Activated CD8-positive, alpha-beta memory T cell treated with anti-CD3 and anti-CD28 coated beads for 24 hours (primary cell): ENCODE results near the gene KCNQ1.

ENCODE experiments used
- DNase-seq: peaks from one replicate; pipeline ENCODE4 v3.0.0-alpha.2; 2020

KCNQ1 gene

DNA sequence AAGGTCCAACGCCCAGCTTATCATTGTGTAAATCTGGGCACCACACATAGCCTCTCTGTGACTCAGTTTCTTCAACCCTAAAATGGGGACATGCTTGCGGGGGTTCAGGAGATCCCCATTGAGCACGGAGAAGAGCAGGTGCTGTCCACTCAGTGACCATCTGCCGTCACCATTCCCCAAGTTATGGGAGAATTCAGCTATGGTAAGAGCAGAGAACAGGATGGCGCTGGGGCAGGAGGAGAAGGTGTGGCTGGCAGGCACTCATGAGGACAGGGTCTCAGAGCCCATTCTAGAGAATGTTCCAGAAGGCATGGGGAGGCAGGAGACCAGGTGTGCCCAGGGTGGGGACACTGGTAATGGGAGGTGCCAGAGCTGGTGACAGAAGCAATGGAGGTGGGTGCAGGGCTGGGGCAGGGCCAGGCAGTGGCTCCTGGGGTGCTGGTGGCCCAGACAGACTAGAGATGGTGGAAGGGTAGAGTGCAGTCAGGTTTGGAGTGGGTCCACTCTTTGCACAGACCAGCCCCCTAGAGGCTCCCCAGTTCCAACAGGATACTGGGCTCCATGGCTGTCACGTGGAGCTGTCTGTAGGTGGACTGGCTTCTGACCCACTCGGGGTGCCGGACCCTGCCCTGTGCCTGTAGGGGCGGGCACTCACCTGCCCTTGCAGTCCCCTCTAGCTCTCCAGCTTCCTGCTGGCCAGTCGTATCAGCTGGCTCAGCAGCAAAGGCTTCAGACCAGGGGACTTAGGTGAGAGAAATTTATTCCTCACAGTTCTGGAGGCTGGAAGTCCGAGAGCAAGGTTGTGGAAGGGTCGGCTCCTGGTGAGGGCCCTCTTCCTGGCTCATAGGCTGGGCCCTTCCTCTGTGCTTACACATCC, 356.1 kb downstream of the KCNQ1 start:
- DNase-seq = no peak

DNA sequence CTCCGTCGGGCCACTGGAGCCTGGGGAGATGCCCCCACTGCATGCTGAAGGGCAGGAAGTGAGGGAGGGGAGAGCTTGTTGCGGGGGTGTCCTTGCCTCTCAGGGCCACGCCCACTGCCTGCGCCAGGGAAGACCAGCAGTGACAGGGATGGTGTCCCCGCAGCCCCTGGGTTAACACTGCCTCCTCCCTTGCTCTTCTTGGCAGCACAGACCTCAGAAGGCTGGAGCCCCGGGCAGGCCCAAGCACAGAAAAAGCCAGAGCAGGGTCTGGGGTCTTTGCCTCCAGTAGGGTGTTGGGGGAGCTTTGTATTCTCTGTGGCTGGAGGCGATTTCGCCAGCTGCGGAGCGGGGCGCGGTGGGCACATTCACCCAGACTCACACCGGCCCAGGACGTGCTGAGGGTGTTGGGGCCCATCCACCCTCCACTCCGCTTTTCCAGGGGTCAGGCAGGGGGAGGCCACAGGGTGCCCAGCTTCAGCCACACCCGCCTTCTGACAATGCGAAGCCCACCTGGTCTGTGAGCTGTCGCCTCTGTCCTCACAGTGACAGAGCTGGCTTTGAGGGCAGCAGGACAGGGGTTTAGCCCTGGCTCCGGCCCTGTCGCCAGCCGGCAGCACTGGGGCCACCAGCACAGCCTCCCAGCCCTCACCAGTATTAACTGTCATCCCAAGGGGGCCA, 357.0 kb downstream of the KCNQ1 start:
- no peak for DNase-seq

DNA sequence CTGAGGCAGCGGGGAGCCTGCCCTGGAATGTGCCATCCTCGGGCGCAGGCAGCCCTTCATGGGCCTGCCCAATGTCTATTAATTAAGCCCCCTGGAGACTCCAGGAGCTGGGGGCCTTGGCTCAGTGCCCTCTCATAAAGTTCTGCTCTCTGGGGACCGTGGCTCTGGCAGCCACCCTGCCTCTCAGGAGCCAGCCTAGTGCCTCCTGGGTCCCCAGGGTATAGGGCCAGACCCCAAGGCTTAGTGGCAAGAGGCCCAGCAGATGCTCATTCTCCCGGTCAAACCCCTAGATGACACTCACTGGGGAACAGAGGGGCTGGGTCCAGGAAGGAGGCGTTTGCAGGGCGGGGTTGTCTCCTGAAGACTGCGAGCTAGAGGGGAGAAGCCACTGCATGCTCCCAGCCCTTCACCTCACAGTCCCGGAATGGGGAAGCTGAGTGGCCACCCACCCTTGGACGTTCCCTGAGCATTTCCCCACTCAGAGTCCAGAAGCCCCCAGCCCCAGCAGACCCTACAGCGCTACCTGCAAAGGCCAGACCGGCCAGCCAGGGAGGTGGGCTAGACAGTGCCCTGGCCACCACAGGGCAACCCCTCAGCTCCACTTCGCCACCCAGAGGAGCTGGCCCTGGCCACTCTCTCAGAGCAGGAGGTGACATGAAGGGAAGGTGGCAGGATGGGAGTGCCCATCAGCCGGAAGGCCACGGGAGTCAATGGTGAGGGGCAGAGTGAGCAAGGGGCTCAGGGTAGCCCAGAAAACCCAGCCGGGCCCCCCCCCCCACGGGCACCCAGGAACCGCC, 357.8 kb downstream of the KCNQ1 start:
- DNase-seq = no peak

DNA sequence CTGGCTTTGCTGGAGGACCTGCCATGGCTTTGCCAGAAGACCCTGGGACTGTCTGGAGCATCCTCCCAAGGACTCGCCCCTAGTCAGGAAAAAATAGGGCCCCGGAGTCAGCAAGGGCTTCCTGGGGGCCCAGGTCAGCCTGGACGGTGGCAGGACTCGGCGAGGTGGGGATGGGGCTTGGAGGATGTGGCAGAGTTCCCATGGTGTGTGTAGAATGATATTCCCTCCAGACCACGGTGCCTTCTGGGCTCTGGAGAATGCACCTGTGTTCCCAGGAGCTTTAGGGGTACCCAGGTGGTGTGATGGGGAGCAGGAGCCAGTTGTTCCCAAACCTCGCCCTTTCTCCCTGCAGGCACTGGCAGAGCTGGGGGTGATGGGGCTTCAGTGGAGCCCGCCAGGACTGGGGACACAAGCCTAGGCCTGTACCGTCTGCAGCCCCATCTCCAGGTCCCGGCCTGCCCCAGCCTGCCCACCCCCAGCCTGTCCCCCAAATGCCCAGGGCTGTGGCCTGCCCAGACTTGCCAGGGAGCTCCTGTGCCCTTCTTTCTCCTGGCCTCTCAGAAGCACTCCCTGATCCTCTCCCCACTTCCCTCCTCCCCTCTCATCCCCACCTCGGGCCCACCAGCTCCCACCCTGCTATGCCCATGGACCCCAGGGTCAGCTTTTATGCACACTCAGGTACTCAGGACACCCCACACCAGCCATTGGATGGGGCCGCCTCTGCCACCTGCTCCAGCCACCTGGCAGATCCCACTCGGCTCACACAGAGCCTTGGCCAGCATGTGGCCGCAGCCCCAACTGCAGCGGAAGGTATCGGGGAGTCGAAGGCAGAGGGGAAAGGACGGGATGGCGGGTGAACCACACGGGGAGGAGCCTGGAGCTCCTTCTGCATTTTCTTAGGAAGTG, 358.6 kb downstream of the KCNQ1 start:
- DNase-seq = no peak

DNA sequence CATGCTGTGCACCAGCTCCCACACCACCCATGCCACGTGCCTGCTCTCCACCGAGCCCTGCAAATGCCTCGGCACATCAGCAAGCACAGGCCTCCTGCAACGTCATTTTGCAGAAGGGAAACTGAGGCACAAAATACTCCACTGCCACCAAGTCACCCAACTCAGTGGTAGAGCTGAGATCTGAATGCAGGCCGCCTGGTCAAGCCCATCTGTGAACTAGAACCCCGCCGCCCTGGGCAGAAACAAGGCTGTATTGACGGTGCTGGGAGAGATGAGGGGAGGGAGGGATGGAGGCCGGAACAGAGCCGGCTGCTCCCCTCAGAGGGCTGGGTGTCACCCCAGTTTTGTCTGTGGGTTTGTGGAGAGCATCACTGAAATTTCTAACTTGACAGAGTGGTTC, 359.4 kb downstream of the KCNQ1 start:
- DNase-seq = no peak

DNA sequence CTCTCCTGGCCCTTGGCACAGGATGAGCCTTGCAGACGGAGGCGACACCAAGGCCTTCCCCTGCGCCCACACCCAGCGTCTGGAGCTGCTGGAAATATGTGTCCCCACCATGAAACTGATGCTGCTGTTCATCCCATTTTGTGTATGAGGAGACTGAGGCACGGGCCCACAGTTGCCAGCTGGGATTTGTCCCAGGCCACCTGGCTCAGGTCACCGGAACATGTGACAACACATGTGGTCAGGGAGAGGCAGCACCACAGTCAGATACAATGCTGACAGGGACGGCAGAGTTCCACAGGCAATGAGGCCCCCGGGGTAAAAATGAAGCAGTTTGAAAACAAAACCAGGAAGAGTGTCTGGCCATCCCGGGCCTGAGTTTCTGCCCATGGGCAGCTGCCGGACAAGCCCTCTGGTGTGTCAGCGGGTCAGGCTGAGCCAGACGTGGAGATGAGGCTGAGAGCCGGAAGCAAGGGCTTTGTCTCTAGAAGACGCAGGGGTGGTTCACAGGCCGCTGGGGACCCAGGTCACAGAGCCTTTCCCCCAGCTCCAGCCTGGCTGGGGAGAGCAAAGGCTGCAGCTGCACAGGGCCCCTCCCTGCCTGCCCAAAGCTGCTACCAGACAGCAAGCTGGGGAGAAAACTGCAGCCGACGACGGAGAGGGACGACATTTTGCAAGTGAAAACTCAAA, 360.0 kb downstream of the KCNQ1 start:
- DNase-seq = no peak

DNA sequence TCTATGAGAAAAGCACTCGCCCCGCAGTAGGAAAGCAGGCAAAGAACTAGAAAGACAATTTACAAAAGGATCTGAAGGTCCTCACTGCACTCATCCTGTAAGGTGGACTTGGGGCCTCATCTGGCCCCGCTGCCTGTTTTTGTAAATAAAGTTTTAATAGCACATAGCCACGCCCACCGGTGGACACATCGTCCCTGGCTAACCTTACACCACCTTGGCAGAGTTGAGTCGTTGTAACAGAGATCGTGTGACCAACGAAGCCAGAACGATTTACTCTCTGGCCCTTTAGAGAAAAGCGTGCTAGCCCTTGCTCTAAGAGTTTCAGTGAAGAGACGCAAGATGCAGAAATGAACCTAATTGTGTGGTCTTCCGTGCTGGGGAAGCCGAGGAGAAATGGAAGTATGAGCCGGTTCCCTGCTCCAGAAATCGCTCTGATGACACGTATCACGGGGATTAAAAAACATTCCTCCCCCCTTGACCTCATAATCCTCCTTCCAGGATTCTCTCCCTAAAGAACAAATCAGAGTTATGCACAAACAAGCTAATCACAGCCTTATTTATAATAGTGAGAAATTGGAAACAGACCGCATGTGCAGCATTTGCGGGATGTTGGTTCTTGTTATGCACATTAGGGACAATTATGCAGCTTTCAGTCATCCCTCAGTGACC, 360.7 kb downstream of the KCNQ1 start:
- DNase-seq = no peak

DNA sequence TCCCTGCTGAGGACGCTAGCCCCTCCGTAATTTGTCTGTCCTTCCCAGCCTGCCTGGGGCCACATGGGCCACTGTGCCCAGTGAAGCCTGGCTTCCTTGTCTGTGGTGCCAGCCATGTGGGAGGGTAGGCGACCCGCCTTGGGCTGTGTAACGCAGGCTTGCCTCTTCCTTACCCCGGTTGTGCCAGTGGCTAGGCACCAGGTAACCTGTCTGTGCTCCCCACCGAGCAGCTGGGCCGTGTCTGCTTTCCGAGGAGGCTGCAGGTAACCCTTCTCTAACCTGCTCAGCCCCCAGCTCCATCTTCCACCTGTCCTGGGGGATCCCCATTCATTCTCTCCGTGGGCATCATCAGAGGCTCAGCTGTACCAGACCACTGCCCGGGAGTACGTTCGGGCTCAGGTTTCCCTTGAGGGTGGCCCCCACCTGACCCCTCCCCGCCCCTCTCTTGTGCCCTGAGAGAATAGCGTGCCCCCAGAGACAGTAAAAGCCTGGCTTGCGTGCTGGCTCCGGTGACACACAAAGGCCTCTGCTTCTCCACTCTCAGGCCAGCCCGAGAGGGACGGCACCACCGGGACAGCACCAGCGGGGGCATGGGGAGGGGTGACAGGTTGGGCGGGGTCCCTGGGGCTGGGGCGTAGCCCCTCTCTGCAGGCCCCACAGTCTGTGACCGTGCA, 361.7 kb downstream of the KCNQ1 start:
- no peak for DNase-seq

DNA sequence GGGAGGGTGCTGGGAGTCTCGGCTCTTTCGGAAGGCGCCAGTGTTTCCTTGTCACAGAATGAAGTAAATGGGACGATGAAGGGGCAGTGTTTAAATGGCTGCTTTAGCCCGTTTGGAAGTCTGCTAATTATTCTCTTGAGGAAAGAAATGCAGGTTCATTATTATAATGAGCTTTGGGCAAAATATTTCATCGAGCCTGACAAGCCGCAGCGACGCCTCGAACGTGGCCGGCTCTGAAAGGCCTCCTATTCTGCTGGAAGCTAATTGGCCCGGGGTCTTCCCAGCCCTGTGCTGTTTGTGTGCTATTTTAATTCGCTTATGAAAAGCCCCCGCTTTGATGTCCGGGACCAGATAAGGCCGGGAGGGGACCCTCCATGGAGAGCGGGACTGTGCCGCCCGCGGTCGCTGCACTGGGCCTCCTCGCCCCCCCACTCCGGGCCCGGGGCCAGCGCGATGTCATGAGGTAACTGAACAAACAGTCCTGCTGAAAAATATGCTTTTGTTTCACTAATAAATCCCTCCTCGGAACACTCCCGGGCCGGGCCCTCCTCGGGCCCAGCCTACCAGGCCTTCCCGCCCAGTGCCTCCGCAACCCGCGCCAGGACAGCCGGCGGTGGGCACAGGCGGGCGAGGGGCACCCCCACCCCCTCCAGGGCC, 362.3 kb downstream of the KCNQ1 start:
- no peak for DNase-seq

DNA sequence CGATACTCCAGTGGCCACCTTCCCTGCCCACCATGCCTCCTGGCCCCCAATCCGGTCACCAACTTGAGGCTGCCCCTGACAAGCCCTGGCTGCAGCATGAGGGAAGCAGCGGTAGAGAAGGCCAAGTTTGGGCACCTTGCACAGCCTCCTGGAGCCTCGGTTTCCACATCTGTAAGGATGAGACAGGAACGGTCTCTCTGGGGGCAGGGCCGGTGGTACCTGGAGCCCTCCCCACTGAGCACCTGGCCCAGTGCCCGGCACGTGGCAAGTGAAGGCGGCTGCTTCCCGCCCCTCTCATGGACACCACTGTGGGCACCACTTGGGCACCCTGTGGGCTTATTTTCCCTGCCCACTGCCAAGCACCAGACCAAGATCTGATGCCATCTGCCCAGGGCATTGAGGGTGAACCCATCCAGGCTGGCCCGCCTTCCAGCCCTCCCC, 363.0 kb downstream of the KCNQ1 start:
- no peak for DNase-seq

DNA sequence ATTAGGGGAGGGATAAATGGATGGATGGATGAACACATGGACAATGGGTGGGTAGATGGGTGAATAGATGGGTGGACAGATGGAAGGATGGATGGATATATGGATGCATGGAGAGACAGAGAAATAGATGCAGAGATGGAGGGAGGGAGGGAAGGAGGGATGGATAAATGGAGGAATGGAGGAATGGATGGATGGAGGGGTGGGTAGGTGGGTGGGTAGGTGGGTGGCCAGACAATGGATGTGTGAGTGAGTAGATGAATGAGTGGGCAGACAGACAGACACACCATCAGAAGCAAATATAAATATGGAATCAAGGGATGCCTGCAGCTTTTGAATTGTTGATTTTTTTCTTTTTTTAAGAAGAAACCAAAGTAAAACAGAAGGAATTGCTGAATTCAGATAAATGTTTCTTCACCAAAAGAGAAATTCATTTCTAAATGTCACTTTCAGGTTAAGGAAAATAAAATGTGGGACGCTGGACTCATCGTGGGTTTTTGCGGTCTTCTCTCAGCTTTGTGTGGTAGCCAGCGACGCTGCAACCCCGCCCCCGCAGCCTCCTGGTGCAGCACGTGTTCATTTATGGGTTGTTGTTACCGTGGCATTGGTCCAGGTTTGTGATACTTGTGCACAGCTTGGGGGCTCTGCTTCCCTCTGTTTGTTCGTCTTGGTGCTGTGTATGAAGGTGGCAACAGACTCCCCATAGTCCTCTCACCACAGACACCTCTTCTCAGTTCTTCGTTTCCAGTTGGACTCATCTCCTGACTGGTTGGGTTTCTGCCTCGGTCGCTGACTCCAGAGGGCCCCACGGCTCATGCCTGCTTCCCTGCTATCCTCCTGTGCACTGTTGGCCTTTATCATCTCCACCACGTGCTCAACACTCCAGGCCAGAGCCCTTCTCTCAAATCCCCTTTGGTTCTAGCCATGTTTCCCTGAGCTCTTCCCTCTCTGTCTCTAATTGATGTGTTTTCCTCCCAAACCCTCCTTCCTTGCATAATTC, 364.3 kb downstream of the KCNQ1 start:
- DNase-seq = no peak

DNA sequence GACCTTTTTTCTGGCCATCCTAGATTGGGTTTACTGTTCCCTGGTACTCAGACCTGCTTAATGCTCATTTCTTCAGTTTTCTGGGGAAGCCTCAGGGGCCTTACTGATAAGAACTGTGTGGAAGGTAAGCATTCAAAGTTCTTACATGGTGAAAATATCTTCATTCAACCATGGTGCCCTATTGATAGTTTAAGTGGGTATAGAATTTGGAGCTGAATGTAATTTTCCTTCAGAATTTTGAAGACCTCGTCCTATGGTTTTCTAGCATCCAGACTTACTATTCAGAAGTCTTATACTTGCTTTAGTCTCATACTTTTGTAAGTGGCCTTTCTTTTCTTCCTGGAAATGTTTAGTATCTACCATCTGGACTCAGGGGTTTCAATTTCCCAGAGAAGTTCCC, 365.0 kb downstream of the KCNQ1 start:
- DNase-seq = no peak

DNA sequence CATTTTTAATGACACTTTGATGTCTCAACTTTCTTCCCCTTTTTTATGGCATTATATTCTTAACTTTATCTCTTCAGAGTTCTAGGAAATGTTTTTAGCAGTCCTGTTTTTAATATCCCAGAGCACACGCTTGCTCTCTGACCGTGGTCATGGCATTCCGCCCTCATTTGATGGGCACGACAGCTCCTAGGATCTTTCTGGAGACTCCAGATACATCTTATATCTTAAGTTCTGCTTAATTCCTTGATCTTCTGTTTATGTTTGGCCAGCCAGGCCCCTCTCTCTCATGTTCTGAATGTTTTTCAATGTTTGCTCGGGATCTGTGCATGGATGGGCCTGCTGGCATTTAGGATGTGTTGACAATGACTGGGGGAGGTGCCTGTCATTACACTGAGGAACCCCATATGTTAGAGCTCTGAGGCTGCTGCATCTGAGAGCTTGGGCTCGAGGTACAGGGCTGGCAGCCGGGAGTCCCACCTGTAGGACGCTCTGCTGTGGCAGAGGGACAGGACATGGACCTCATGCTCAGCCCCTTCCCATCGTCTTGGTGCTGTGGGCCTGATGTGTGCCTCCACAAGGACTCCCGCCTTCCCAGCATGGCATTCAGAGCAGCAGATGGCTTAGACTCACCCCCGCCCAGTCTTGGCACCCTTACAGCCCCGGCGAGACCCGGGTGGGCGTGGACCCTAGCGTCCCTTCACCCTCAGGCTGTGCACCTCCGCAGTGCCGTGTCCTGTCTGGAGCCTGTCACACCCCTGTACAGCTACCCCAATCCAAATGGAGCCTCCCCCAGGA, 365.8 kb downstream of the KCNQ1 start:
- no peak for DNase-seq

DNA sequence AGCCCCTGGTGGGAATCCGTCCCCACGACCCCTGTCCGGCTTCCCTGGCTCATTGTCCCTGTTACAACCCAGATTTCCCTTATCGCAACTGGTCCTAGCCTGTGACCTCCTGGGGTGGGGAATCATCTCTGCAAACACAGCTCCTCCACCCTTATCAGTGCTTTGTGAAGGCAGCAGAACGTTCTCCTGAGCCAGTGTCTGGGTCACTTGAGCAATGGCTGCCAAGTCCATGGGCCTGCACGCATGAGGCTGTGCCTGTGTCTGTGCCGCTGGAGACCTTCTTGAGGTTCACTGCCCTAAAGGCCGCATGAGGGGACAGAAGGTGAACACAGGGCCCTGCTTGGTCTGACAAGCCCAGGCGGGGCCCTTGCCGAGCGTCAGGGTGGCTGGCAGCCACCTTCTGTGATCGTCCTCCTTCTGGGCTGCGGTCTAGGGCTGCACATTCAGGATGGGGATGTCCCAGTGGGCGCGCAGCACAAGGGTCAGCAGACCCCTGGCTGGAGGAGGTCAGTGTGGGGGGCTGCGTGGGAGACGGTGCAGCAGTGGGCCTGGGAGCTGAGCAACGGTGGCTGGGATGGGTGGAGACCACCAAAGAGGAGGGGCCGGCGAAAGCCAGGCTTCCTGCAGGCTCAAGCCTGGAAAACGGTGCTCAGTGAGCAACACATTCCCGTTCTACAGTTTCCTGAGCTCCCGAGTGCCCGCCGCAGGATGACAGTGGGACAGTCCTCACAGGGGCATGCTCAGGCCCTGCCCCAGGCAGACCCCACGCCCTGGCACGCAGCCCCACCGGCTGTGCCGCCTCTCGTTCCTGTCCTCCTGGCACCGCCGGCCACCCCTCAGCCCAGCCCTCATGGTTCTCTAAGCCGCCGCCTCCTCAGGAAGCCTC, 366.6 kb downstream of the KCNQ1 start:
- DNase-seq = no peak

DNA sequence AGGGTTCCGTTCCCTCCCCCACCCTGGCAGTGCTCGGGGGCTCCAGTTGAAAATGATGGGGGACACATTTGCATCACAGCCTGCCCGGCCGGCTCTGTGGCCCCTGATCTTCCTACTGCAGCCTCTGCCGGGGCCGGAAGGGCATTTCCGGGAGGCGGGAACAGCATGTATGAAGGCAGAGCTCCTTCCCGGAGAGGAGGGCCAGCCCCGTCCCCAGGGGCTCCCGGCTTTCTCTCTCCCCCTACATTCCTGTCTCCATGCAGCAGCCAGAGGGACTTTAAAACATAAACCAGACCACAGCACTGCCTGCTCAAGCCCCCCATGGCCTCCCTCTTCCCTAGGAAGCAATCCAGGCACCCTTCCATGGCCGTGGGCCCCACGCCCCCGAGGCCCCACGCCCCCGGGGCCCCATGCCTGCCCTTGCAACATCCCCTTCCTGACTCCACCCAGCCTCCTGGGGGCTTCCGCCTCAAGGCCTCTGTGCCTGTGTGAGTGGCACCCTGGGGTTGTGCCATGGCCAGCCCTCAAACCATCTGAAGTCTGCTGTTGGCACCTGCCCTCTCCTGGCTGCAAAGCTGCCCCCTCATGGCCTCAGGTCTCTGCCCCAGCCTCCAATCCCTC, 367.7 kb downstream of the KCNQ1 start:
- no peak for DNase-seq

DNA sequence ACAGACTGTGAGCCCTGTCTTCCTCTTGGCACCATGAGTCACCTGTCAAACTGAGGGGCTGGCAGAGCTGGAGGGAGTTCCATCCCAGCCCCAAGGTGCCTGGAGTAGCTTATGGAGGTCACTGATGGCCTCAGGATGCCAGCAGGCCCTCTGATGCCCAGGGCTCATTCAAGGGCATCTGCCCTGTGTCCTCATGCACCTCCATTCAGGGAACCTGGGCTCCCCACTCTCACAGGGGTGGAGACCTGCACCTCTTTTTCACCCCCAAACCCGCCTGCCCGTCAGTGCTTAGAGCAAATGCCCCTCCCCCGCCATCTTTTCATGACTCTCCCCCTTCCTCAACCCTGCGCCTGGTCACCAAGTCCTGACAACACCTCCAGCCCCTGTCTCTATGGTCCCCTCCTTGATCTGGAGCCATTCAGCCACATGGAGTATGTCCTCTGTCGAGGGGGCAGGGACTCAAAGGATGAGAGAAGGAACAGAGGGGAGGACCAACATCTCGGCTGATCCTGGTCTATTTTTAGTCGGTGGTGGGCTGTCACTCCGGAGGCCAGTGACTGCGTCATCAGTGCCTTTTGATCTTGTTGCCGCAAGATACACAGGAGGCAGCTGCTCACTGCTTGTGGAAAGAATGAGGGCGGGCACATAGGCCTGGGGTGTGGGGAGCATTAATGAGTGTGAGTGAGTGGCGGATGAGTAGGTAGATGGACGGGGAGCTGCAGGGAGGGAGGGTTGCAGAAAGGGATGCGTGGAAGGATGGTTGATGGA, 368.5 kb downstream of the KCNQ1 start:
- DNase-seq = no peak
